HEK293 (cell line): Measurements from ENCODE around the gene GRID2.

Experiments
- CTCF ChIA-PET: fragments of 350-600 bp; formaldehyde crosslinking; extraction: SDS; loops from one replicate; lab custom pipeline; 2021; ENCODE audit warnings: antibody characterized with exemption; lab: Yijun Ruan, JAX
- POLR2A ChIA-PET: fragments of 300-600 bp; formaldehyde crosslinking; extraction: SDS; loops from one replicate; lab custom pipeline; 2020; ENCODE audit warnings: antibody characterized with exemption, inconsistent platforms; lab: Yijun Ruan, JAX
- H3K27ac ChIP-seq: fragments of 200-500 bp; sonication (Bioruptor generic); 2 replicates; pipeline ENCODE4 v1.5.1; 2014; ENCODE audit warnings: low read depth, low read length, control low read depth, inconsistent platforms; ENCODE audit errors: extremely low read depth
- H3K36me3 ChIP-seq, 2 experiments: fragments of 200-500 bp in 1 of 2; sonication (Bioruptor generic) in 1 of 2; 1 replicate in 1 of 2; 2 replicates in 1 of 2; pipeline ENCODE4 v1.5.1; 2014 to 2017; ENCODE audit warnings: inconsistent platforms in 2 of 2, low read length in 2 of 2; ENCODE audit not compliant: control insufficient read depth in 2 of 2, insufficient read depth in 1 of 2
- H3K4me1 ChIP-seq: fragments of 200-500 bp; sonication (Bioruptor generic); 2 replicates; pipeline ENCODE4 v1.5.1; 2014; ENCODE audit warnings: mild to moderate bottlenecking, low read length, inconsistent platforms; ENCODE audit not compliant: control insufficient read depth, insufficient read depth
- H3K4me3 ChIP-seq: 2 replicates; pipeline ENCODE4 v1.5.1; 2011; ENCODE audit warnings: low read depth, mild to moderate bottlenecking, control low read depth, low read length, moderate library complexity
- H3K9me3 ChIP-seq: fragments of 200-500 bp; sonication (Bioruptor generic); 2 replicates; pipeline ENCODE4 v1.5.1; 2014; ENCODE audit warnings: low read depth, low read length, inconsistent platforms; ENCODE audit not compliant: control insufficient read depth, insufficient read depth
- KLF16 ChIP-seq: fragments of 450-650 bp; formaldehyde crosslinking; IDR thresholded peaks from 2 replicates; pipeline ENCODE4 v1.5.1; 2017; ENCODE audit warnings: missing biosample characterization, missing genetic modification characterization
- KLF7 ChIP-seq: fragments of 450-650 bp; formaldehyde crosslinking; IDR thresholded peaks from 2 replicates; pipeline ENCODE4 v1.5.1; 2016; ENCODE audit warnings: missing biosample characterization, missing genetic modification characterization, borderline replicate concordance
- OSR2 ChIP-seq: fragments of 450-650 bp; formaldehyde crosslinking; IDR thresholded peaks from 2 replicates; pipeline ENCODE4 v1.5.1; 2016; ENCODE audit warnings: missing biosample characterization, missing genetic modification characterization
- ZBTB10 ChIP-seq: fragments of 450-650 bp; formaldehyde crosslinking; IDR thresholded peaks from 2 replicates; pipeline ENCODE4 v1.5.1; 2016; ENCODE audit warnings: missing biosample characterization, missing genetic modification characterization
- ZNF10 ChIP-seq: fragments of 450-650 bp; formaldehyde crosslinking; IDR thresholded peaks from 2 replicates; pipeline ENCODE4 v1.5.1; 2017; ENCODE audit warnings: missing biosample characterization, missing genetic modification characterization
- ZNF214 ChIP-seq: fragments of 450-650 bp; formaldehyde crosslinking; IDR thresholded peaks from 2 replicates; pipeline ENCODE4 v1.5.1; 2017; ENCODE audit warnings: missing biosample characterization, mild to moderate bottlenecking, missing genetic modification characterization, borderline replicate concordance
- ZNF324 ChIP-seq: fragments of 450-650 bp; formaldehyde crosslinking; IDR thresholded peaks from 2 replicates; pipeline ENCODE4 v1.5.1; 2016; ENCODE audit warnings: missing biosample characterization, missing genetic modification characterization
- ZNF354C ChIP-seq: fragments of 450-650 bp; formaldehyde crosslinking; IDR thresholded peaks from 2 replicates; pipeline ENCODE4 v1.5.1; 2016; ENCODE audit warnings: missing biosample characterization, missing genetic modification characterization, low read depth, borderline replicate concordance
- ZNF394 ChIP-seq: fragments of 450-650 bp; formaldehyde crosslinking; IDR thresholded peaks from 2 replicates; pipeline ENCODE4 v1.5.1; 2016; ENCODE audit warnings: missing biosample characterization, missing genetic modification characterization, mild to moderate bottlenecking, moderate library complexity, borderline replicate concordance
- ZNF529 ChIP-seq: fragments of 450-650 bp; formaldehyde crosslinking; IDR thresholded peaks from 2 replicates; pipeline ENCODE4 v1.5.1; 2017; ENCODE audit warnings: missing genetic modification characterization, missing biosample characterization; ENCODE audit not compliant: insufficient replicate concordance
- ZNF544 ChIP-seq: fragments of 450-650 bp; formaldehyde crosslinking; IDR thresholded peaks from 2 replicates; pipeline ENCODE4 v1.5.0; 2017; ENCODE audit warnings: missing biosample characterization, missing genetic modification characterization
- ZNF555 ChIP-seq: fragments of 450-650 bp; formaldehyde crosslinking; conservative IDR thresholded peaks from 2 replicates; pipeline ENCODE4 v1.5.1; 2017; ENCODE audit warnings: missing biosample characterization, mild to moderate bottlenecking, missing genetic modification characterization, inconsistent platforms
- ZNF610 ChIP-seq: fragments of 450-650 bp; formaldehyde crosslinking; IDR thresholded peaks from 2 replicates; pipeline ENCODE4 v1.5.1; 2016; ENCODE audit warnings: missing biosample characterization, missing genetic modification characterization, borderline replicate concordance
- ZNF791 ChIP-seq: fragments of 450-650 bp; formaldehyde crosslinking; IDR thresholded peaks from 2 replicates; pipeline ENCODE4 v1.5.1; 2016; ENCODE audit warnings: missing biosample characterization, missing genetic modification characterization
- ZNF830 ChIP-seq: fragments of 450-650 bp; IDR thresholded peaks from 2 replicates; pipeline ENCODE4 v1.5.0; 2018; ENCODE audit warnings: missing biosample characterization, missing genetic modification characterization, low read depth, mild to moderate bottlenecking, moderate library complexity
- ZXDB ChIP-seq: fragments of 450-650 bp; formaldehyde crosslinking; IDR thresholded peaks from 2 replicates; pipeline ENCODE4 v1.5.1; 2016; ENCODE audit warnings: missing biosample characterization, missing genetic modification characterization
- TF ChIP-seq, protein P1 (sequence below): fragments of 450-650 bp; formaldehyde crosslinking; IDR thresholded peaks from 2 replicates; pipeline ENCODE4 v1.5.1; 2017; ENCODE audit warnings: missing biosample characterization, missing genetic modification characterization
- TF ChIP-seq, protein P2 (sequence below): fragments of 450-650 bp; formaldehyde crosslinking; IDR thresholded peaks from 2 replicates; pipeline ENCODE4 v1.5.1; 2017; ENCODE audit warnings: missing biosample characterization, mild to moderate bottlenecking, missing genetic modification characterization, moderate library complexity

Gene GRID2

DNA sequence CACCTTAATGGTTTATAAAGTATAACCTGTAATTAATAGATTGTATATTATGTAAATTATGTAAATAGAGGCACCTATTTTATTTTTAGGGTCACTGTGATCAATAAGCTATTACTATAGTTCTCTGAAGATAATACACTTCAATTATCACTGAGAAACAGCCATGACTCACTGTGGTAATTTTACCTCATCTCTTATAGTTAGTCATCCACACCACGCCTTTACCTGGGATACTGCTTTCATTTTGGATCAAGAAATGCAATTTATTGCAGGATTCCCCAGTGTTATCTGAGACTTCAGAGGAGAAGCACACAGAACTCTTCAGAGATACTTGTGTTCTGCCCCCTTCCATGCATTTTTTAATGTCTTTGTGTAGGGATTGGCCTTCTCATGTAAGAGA lies 1176.7 kb downstream of the GRID2 start:
- H3K4me1 ChIP-seq = no peaks in the 10 kb centered on the region
- no peak overlapping the region for H3K27ac ChIP-seq
- H3K9me3 ChIP-seq = no peaks in the 10 kb centered on the region
- CTCF ChIA-PET = no interaction called here
- no peaks in the 10 kb centered on the region for H3K36me3 ChIP-seq
- no peak overlapping the region for H3K4me3 ChIP-seq
- POLR2A ChIA-PET = no interaction called here
- TF ChIP-seq ZXDB (tag by site-specific recombination) = no peak
- TF ChIP-seq ZNF791 (tag by site-specific recombination) = no peak
- TF ChIP-seq, protein P1, sequence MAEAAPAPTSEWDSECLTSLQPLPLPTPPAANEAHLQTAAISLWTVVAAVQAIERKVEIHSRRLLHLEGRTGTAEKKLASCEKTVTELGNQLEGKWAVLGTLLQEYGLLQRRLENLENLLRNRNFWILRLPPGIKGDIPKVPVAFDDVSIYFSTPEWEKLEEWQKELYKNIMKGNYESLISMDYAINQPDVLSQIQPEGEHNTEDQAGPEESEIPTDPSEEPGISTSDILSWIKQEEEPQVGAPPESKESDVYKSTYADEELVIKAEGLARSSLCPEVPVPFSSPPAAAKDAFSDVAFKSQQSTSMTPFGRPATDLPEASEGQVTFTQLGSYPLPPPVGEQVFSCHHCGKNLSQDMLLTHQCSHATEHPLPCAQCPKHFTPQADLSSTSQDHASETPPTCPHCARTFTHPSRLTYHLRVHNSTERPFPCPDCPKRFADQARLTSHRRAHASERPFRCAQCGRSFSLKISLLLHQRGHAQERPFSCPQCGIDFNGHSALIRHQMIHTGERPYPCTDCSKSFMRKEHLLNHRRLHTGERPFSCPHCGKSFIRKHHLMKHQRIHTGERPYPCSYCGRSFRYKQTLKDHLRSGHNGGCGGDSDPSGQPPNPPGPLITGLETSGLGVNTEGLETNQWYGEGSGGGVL (tag by site-specific recombination) = no peak
- no peak for TF ChIP-seq KLF16 (tag by site-specific recombination)
- no peak for TF ChIP-seq ZNF555 (tag by site-specific recombination)
- TF ChIP-seq OSR2 (tag by site-specific recombination) = no peak
- TF ChIP-seq, protein P2, sequence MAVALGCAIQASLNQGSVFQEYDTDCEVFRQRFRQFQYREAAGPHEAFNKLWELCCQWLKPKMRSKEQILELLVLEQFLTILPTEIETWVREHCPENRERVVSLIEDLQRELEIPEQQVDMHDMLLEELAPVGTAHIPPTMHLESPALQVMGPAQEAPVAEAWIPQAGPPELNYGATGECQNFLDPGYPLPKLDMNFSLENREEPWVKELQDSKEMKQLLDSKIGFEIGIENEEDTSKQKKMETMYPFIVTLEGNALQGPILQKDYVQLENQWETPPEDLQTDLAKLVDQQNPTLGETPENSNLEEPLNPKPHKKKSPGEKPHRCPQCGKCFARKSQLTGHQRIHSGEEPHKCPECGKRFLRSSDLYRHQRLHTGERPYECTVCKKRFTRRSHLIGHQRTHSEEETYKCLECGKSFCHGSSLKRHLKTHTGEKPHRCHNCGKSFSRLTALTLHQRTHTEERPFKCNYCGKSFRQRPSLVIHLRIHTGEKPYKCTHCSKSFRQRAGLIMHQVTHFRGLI (tag by site-specific recombination) = no peak
- no peak for TF ChIP-seq ZNF324 (tag by site-specific recombination)

DNA sequence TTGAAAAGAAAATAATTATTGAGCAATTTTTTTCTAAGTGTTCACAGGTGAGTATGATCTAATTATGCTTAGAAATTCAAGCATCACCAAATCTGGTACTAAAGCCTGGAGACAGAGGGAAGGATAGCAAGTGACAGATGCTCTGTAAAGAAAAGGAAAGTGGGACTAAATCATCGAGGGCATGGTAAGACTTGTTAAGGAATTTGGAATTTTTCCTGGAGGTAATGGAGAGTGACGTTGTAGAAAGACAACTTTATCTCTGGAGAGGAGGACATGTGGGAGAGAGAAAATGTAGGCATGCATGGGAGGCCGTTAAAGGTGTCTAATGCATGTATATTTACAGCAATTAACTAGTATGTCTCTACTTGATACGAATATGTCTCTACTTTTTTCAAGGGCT lies 1191.6 kb downstream of the GRID2 start:
- Histone ChIP-seq H3K4me3 (no peak overlapping the region), H3K27ac (no peak overlapping the region), H3K9me3 (no peaks in the 10 kb centered on the region), H3K4me1 (no peaks in the 10 kb centered on the region), H3K36me3 (no peaks in the 10 kb centered on the region)
- TF ChIP-seq ZNF354C (tag by site-specific recombination) (no peak), ZBTB10 (tag by site-specific recombination) (no peak), ZNF529 (tag by site-specific recombination) (no peak), ZNF214 (no peak), KLF7 (tag by site-specific recombination) (no peak), ZNF610 (tag by site-specific recombination) (no peak), ZNF544 (tag by site-specific recombination) (no peak), ZNF830 (tag by site-specific recombination) (no peak), ZNF394 (tag by site-specific recombination) (no peak), ZNF10 (tag by site-specific recombination) (no peak)
- CTCF ChIA-PET = no interaction called here
- POLR2A ChIA-PET = no interaction called here
